K562 (cell line): ENCODE measurements around the gene CAPN10. TPM values are rescaled to one million over a fixed set of nuclear protein-coding genes. Genes with fewer than 3 reads are reported as not detected.
A peak's percentile ranks its signal among the peaks of the same experiment; 100 is the strongest.

ENCODE experiments used
- ADNP ChIP-seq: fragments of 200-800 bp; sonication (Bioruptor generic); IDR thresholded peaks from 2 replicates; pipeline ENCODE4 v1.6.1; 2016; ENCODE audit warnings: missing genetic modification characterization, missing compliant biosample characterization
- BCOR ChIP-seq: fragments of 450-650 bp; IDR thresholded peaks from 2 replicates; pipeline ENCODE4 v1.6.1; 2016
- CLOCK ChIP-seq: fragments of 250-450 bp; sonication (Bioruptor Pico); IDR thresholded peaks from 2 replicates; pipeline ENCODE4 v1.4.0; 2020; ENCODE audit warnings: mild to moderate bottlenecking, moderate library complexity, borderline replicate concordance
- CTCF ChIP-seq, 3 experiments: IDR thresholded peaks in 2 of 3; conservative IDR thresholded peaks in 1 of 3; 2 replicates each; pipeline ENCODE4 v1.5.1; 2011 to 2012; ENCODE audit warnings: low read length in 3 of 3, mild to moderate bottlenecking in 3 of 3, control low read depth in 2 of 3, improper control_type of control experiment in 1 of 3, inconsistent platforms in 1 of 3, low read depth in 1 of 3, mixed read lengths in 1 of 3, moderate library complexity in 1 of 3; ENCODE audit not compliant: insufficient read depth in 2 of 3
- ETS1 ChIP-seq: conservative IDR thresholded peaks from 2 replicates; pipeline ENCODE4 v1.6.1; 2011; ENCODE audit warnings: low read depth, mild to moderate bottlenecking, low read length; ENCODE audit not compliant: control insufficient read depth
- ETV5 ChIP-seq: sonication (generic); formaldehyde crosslinking; IDR thresholded peaks from 2 replicates; pipeline ENCODE4 v1.4.0; 2020; ENCODE audit warnings: low read depth, mild to moderate bottlenecking, missing genetic modification reagents
- JUNB ChIP-seq: fragments of 450-650 bp; formaldehyde crosslinking; conservative IDR thresholded peaks from 2 replicates; pipeline ENCODE4 v1.4.0; 2020; ENCODE audit warnings: mild to moderate bottlenecking
- MCM5 ChIP-seq: fragments of 450-650 bp; IDR thresholded peaks from 2 replicates; pipeline ENCODE4 v1.6.1; 2016; ENCODE audit warnings: low read depth
- NBN ChIP-seq: fragments of 450-650 bp; IDR thresholded peaks from 2 replicates; pipeline ENCODE4 v1.6.1; 2016; ENCODE audit warnings: low read depth, mild to moderate bottlenecking
- POLR2AphosphoS5 ChIP-seq: IDR thresholded peaks from 2 replicates; pipeline ENCODE4 v1.6.1; 2011; ENCODE audit warnings: mild to moderate bottlenecking, low read depth, low read length, moderate library complexity; ENCODE audit not compliant: control insufficient read depth, insufficient read depth
- SIN3B ChIP-seq: fragments of 450-650 bp; IDR thresholded peaks from 2 replicates; pipeline ENCODE4 v1.6.1; 2017; ENCODE audit warnings: low read depth, mild to moderate bottlenecking, moderate library complexity
- SIRT6 ChIP-seq: IDR thresholded peaks from one replicate; pipeline ENCODE4 v1.6.1; 2012; ENCODE audit warnings: low read depth, mild to moderate bottlenecking, control low read depth, inconsistent platforms, low read length, moderate library complexity
- STAT5A ChIP-seq: IDR thresholded peaks from 2 replicates; pipeline ENCODE4 v1.6.1; 2012; ENCODE audit warnings: low read length, inconsistent platforms, borderline replicate concordance
- YBX1 ChIP-seq: fragments of 450-650 bp; IDR thresholded peaks from 2 replicates; pipeline ENCODE4 v1.7.1; 2016; ENCODE audit warnings: mild to moderate bottlenecking
- ZNF518B ChIP-seq: fragments of 250-450 bp; sonication (Bioruptor Pico); IDR thresholded peaks from 2 replicates; pipeline ENCODE4 v1.5.0; 2021; ENCODE audit warnings: mild to moderate bottlenecking, moderate library complexity
- polyA plus RNA-seq, 8 experiments: library from polyadenylated mRNA; depleted of rRNA in 4 of 8; stranded (reverse) in 5 of 8; unstranded in 3 of 8; fragments of >200 nt; fragmentation: Nextera tagmentation in 2 of 8; fragmentation: Illumina TruSeq in 1 of 8; extraction: Ambion mirVana in 2 of 8; extraction: Trizol in 1 of 8; gene quantifications; 2 replicates each; pipeline versions ENCODE4 v1.2.1 to v1.2.3, GENCODE V29; 2011 to 2014; ENCODE audit warnings: inconsistent platforms in 1 of 8, missing spikeins in 1 of 8
- total RNA-seq, 7 experiments: library from RNA; depleted of rRNA in 6 of 7; stranded (reverse); fragments of >200 nt in 6 of 7; fragmentation: Illumina TruSeq in 2 of 7; extraction: Trizol in 2 of 7; gene quantifications; 2 replicates each; pipeline versions ENCODE4 v1.2.1 to v1.2.3, GENCODE V29; 2011 to 2021; ENCODE audit warnings: low replicate concordance in 1 of 7

CAPN10 gene
- total and polyA plus RNA-seq, 9 of the 15 experiments (the other 6 are each of a cell fraction or from before 2014, with no cell fraction given): 0.08 to 26.1 (median 8.4) TPM

DNA sequence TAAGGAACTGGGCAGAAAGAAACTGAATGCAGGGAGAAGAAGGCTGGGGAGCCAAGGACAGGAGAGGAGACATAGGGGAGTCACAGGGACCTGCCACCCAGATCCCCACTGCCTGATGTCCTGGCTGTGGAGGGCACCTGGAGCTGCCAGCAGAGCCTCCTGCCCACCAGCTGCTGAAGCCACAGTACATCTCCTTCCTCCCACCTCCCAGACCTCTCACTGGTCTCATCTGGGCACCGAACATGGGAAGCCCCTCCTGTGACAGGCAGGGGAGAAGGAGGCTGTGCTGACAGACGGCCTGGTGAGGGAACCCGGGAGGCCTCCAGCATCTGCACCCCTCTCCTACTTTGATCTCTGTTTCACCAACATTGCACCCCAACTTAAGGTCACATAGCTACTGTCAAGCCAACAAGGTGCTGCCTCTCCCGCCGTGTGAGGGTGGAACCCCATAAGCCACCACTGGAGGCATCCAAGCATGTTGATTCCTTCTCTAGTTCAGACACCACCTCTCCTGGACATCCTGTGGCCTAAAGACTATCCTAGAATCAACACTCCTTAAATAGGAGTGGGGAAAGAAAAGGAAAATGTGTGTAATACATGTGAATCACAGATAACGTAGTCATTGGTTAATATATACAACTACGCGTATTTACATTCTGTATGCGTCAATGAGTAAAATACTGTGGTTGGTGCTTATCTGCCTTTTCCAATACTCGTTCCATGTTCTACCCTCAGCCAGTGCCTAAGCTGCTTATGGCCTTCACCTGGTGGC lies 21.8 kb upstream of the CAPN10 start (continued):
- TF ChIP-seq ETS1 (no peak), CTCF (IDR thresholded peaks at IDR 0.05 in 2 of 3, conservative IDR thresholded peaks at IDR 0.05 in 1 of 3; ENCODE audit: insufficient read depth in 2 of 3, low read depth in 1 of 3, low read length in 3 of 3) (peak; percentile 50 to 57 (median 56)), STAT5A (no peak), MCM5 (no peak), ETV5 (CRISPR knock-in tag) (0 out of 2 replicates have a peak, but pooled peaks have one; percentile 10), POLR2AphosphoS5 (0 out of 2 replicates have a peak, but pooled peaks have one; percentile 12), ADNP (no peak), JUNB (CRISPR knock-in tag) (no peak), ZNF518B (CRISPR knock-in tag) (no peak), BCOR (no peak), NBN (no peak), CLOCK (CRISPR knock-in tag) (no peak), SIRT6 (no peak), SIN3B (no peak), YBX1 (no peak)
